Measurements from ENCODE around the gene EMILIN2.
"Not testable (repeated sequence)": the region's sequence is repeated elsewhere in the genome, so short reads cannot be mapped to it uniquely, and the experiment has no call there.

The EMILIN2 gene

DNA sequence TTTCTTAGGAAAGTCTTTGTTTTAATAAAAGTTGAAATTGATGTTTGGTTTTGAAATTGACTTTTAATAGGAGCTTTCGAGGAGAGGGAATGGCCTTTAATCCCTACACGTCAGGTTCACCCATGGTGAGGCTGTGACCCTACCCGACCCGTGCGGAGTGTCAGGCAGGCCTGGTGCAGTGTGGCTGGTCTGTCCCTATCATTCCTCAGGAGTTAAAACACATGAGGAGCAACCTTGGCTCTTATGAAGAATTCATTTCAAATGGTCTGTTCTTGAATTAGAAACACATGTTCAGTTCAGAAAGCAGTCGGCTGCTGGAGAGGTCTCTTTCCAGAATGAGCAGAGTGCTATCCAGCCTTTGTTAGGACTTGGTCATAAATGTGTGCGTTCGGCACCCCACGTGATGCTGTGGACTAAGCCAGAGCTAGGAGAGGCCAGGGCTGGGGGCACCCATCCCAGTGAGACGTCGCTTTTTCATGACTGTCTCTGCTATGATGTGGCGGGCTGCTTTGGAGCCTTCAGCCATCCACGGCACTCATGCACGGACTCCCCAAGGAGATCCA, 54.7 kb downstream of the EMILIN2 start:
- DNase-seq, result no peak

DNA sequence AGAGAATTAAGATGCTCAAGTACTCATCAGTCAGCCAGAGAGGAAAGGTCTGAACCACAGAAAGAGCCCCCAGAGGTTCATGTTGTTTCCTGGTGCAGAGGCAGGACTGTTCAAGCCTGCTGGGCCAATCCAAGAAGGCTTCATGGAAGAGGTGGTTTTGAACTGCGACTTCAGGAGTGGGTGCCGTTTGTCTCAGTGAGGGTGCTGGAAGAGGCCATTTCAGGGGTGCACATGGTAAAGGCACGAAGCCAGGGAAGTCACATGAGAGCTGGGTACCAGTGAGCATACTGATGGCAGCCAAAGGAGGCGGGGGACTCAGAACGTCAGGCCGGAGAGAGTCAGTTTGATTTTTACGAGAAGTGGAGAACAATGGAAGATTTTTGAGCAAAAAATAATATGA, 55.5 kb downstream of the EMILIN2 start:
- no peak for DNase-seq

DNA sequence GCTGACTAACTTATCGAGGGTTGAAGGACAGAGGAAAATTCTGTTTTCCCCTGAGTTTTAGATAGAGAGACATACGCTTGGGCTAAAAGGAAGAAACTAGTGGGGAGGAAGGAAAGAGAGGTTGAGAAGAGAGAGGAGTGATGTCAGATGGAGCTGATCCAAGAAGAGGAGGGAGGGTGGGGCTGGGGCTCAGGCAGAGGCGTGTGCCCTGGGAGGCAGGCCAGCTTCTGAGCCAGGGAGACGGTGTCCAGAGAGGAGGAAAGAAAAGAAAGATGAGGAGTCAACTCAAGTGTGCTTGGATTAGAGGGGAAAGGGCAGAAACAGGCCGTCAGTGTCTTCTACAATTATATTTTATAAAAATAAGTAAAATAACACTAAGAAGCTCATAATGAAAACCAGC, 56.2 kb downstream of the EMILIN2 start:
- DNase-seq, result no peak

DNA sequence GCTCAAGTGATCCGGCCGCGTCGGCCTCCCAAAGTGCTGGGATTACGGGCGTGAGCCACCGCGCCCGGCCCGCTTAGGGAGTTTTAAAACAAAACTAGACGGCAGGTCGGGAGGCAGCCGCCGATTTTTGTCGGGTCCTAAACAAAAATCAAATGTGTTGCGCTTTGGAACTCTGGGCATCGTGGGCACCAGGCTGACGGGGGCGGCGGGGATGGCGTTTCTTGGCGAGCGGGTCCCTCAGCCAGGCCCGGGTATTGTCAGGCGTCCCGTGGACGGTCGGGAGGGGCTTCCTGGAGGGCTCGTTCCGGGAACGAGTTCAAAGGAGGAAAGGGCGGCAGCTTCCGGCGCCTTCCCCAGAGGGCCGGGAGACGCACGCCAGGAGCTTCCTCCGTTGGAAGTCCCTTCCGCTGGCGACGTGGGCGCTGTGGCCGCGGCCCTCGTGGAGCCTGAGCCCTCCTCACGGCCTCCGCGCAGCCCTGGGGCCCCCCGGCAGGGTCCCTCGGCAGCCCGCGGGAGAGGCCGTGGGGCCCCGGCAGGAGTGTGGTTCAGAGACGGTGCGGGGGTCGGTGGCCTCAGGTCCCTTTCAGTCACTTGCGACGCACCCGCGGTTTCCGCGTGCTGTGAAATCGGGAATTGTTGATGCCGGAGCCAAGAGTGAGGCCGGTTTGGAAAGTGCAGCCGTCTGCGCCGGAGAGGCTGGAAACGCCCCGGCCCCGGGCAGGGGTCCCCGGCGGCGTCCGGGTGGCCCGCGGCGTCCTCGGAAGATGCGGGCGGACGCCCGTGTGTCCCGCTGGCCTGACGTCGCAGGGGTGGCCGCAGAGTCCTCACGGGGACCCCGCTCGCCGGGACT, 59.3 kb downstream of the EMILIN2 start:
- peak; percentile 24 for DNase-seq

DNA sequence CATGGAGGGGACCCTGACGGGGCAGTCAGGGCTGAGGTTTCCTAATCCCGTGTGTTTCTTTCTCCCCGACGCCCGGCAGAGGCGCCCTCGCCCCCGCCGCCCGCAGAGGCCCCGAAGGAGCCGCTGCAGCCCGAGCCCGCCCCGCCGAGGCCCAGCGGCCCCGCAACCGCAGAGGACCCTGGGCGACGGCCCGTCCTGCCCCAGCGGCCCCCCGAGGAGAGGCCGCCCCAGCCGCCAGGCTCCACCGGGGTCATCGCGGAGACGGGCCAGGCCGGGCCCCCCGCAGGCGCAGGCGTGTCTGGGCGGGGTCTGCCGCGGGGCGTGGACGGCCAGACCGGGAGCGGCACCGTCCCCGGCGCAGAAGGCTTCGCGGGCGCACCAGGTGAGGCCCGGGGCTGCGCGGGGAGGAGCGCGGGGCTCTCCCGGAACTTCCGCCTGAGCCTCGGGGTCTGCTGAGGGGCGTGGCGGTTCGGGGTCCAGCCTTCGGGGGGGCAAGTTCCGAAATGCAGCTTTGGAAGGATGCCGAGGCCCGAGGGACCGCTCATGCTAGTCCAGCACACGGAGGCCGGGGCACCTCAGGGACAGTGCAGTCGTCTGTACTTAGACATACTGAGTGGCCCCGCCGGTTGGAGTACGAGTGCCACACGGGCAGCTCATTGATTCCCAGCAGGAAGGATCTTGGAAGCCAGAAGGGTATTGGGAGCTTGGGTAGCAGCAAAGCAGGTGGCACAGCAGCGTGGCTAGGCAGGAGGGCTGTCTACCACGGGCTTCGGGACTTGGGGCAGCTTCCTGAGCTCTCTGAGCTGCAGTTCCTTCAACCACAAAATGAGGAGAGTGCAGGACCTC, 60.1 kb downstream of the EMILIN2 start:
- no peak for DNase-seq

DNA sequence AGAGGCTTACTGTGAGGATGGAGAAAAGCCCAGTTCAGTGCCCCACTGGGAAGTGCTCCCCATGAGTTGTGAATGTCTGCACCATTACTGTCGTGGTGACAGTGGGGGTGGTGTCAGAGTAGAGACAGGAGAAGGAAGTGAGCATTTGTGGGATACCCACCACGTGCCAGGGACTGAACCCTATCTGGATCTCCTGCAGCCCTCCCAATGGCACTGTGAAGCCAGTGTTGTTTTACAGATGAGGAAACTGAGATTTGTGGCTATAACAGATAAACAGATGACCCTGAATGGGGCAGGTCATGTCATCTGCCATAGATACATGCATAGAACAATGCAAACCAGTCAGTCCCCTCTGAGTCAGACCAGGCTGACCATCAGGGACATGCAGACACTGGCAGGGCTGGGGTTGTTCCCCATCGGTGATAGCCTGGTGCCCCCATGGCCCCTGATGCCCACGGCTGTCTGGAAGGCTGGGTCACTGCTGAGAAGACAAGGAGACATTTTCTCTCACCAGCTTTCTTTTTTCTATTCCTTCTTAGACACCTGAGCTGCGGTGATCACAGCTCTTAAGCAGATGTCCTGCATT, 60.8 kb downstream of the EMILIN2 start:
- DNase-seq, result no peak

DNA sequence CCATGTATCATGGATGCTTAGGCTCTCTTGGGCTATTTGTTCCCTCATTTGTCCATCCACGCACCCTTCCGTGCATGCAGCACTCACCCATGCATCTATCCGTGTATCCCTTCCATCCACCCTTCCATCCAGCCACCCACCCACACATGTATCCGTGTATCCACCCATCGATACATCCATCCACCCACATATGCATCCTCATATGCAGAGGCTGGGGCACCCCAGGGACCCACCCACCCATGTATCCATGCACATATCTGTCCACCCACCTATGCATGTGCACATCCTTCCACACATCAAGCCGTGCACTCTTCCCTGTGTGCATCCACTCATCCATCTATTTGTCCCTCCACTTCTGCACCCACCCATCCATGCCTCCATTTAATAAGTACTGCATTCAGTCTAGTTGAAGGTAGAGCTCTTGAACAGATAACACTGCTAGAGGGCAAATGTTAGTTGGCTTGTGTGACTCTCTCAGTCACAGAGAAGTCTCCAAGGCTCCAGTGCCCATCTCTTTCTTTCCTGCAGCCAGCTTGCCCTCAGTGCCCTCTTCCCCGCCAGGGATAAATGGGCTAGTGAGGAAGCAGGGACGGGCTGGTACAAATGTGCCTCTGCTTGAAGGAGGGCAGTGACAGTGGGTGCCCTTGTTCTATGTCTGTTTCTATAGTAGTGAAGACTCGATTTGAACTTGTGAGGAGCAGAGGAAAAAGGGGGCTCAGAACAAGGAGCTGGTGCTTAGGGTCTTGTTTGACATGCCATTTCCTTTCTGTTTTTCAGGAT, 61.5 kb downstream of the EMILIN2 start:
- no peak for DNase-seq

DNA sequence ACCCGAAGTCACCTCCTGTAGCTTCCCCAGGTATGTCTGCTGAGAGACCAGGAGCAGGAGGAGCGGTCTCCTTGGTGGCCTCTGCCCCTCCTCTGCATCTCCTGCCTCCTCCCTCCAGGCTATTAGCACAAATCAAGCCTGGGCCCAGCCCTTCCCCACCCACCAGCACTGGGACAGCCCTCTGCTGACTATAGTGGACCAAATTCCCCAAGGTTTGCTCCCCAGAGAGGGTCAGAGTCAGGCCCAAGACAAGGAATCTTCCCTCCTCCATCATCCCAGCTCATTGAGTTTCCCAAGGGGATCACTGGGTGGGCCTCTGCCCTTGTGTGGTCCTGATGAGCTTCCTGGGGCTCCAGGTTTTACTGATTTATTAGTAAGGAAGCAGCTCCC, 62.1 kb downstream of the EMILIN2 start:
- no peak for DNase-seq

DNA sequence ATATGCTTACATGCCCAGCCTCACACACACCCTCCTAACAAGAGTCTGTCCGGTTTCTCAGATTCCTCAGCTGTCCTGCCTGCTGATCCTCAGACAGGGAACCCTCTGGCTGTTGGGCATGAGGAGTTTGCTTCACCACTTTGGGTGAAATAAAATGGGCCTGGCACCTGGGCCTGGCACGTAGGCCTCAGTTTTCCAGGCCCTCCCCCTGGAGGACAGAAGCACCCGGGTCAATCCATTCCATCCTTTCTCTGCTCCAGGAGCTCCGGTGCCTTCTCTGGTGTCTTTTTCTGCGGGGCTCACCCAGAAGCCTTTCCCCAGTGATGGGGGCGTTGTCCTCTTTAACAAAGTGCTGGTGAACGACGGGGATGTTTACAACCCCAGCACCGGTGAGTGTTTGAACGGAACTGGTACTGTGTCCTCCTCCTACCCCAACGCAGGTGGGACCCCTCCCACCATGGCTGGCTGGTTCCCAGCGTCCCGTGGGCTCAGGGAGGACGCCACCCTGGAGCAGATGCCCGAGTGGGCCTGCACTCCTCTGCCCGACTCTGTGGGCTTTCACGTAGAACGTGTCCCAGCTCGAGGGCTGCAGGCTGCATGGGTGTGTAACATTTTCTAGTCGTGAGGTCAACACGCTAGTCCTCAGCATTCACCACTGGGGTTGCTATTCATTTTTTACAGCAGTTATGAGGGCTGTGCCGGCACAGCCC, 62.8 kb downstream of the EMILIN2 start:
- no peak for DNase-seq

DNA sequence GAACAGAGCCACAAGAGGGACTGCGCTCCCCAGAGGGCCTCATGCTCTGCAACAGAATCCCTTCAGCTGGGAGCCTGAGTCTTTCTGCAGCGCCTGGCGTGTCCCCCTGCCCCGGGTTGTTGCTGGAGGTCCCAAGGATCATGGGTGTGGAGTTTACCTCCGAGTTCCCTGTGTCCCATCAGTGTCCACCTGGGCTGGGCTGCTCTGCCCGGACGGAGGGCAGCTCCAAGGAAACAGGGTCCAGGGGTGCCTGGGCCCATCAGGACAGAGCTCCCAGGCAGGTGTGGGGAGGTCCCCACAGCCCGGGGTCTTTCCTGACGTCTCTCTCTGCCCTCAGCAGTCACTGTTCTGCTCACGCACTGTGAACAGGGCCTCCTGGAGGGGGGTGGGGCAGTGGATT, 63.5 kb downstream of the EMILIN2 start:
- DNase-seq, result no peak

DNA sequence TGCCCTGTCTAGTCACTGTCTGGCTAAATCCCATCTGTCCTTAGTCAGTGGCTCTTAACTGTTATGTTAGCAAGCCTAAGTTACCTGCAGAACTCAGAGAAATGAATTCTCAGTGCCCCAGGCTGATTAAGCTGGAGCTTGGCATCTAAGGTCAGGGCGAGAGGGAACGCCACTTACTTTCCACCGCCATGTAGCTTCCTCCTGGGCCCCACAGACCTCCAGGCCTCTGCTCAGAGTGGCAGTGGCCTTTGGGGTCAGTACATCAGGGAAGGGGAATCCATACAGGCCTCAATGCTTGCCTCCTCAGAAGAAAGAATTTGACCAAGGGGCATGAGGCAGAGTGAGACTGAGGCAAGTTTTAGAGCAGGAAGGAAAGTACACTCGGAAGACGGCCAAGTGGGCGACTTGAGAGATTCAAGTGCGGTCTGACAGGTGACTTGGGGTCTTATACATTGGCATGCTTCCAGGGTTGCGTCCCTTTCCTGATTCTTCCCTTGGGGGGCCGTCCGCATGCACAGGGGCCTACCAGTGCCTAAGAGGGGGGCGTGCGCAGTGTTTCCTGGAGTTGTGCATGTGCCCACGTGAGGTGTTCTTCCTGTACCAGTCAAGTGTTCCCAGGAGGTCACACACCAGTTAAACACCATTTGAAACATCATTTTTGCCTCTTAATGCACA, 64.1 kb downstream of the EMILIN2 start:
- no peak for DNase-seq

DNA sequence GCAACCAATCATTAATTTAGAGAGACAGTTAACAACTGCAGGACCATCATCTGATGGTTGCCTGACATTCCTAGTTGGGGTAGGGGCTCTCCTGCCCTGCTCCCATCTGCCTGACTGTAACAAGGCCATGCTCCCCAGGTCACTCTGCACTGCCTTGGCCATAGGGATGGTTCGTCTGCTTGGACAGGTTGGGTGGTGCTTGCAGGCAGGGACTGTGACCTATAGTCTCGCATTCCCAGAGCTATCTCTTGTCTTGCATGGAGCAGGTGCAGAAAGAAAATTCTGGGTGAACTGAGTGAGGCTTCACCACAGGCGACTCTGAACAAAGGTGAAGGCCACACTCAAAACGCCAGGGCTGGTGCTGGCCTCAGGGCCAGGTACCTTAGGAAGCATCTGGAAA, 64.7 kb downstream of the EMILIN2 start:
- no peak for DNase-seq

DNA sequence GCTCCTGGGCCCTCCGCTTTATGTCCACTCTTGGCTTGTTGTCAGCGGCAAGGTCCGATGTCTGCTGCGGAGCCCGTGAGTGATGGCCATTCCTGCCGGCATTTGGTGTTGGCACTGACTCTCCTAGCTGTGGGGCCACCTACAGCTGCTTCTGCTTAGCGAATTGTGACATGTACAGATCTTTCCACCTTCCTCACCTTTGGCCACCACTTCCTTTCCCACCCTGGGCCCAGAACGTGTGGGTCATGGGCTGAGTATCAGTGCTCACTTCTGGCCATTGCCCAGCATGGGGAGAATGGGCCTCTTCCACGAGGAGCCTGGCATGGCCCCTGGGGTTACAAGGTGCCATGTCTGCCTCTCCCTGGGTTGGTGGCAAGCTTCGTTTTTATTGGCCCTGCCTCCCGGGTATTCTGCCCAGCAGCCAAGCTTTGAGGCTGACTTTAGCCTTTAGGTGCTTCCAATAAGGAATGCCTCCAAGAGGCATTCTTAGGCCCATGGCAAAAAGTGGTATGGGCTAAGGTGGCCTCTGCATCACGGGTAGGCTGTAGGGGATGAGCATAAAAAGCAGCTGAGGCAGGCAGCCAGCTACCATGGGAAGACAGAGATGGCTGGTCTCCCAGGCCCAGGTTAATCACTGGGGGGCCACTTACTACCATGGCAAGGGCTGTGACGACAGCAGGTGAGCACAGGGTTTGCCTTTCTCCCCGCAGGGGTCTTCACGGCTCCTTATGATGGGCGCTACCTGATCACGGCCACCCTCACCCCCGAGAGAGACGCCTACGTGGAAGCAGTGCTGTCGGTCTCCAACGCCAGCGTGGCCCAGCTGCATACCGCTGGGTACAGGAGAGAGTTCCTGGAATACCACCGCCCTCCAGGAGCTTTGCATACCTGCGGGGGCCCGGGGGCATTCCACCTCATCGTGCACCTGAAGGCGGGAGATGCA, 65.8 kb downstream of the EMILIN2 start:
- DNase-seq, result no peak

DNA sequence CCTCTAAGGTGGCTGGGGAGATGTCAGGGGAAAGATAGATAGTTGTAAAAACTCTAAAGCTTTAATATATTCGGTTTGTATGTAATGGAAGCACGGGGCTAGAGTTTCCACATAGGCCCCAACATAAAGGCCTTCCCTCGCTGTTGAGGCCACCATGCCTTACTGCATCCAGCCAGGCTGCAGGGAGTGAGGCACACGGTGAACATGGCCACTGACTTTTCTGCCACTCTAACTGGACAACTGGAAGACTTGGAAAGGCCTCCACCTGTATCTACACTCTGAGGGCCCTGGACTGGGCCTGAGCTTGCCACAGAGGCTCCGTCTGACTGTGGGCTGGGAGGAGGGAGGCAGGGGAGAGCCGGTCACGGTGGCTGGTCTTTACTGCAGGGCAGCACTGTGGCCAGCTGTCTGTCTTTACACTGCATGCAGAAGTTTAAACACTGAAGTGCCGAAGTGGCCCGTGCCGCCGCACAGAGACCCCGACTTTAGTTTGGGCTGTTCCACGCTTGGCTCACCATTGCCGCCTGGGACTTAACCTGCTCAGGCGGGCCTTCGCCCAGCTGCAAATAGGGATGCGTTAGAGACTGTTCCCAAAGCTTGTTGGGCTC, 66.7 kb downstream of the EMILIN2 start:
- DNase-seq, result no peak

DNA sequence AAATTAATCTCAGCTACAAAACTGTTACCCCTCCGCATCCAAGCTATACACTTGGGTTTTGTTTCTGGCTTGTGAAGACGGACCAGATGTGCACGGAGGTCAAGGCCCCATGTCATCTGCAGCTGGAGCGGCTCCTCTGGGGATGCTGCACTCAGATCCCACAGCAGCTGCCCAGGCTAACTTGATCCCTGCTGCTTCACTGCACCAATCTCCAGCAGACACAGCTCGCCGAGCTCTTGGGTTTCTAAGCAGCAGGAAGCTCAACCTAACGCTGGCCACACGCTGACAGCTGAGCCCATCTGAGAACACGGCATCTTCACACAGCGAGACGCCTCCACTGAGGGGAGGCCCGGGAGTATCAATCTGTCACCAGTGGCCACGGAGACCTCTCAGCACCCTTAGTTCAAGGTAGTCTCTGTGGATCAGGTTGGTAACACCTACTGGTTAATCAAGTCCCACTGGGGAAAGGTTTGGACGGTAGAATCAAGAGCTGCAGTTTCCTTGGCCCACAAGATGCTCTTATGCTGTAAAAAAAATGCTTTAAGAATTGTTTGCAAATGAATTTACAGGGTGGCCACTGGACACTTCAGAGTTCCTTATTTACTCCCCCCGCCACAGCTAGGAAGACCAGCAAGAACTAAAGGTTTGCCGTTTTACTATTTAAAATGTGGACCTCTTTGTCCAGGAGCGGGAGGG, 67.5 kb downstream of the EMILIN2 start:
- DNase-seq, result no peak

DNA sequence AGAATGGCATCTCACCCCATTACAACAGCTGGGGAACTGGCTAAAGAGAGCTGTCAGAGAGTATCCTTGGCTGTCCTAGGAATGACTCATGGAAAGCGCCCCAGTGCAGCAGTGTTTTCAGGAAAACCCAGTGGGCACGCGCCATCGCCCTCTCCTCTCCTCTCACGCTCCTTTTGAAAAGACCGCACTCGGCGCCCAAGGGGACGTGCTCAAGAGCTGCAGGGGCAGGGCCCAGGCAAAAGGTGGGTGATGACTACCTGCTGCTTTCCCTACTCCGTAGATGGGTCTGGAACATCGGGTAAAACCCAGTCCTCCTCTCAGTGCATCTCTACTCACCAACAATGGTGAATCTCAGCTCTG, 68.1 kb downstream of the EMILIN2 start:
- no peak for DNase-seq

DNA sequence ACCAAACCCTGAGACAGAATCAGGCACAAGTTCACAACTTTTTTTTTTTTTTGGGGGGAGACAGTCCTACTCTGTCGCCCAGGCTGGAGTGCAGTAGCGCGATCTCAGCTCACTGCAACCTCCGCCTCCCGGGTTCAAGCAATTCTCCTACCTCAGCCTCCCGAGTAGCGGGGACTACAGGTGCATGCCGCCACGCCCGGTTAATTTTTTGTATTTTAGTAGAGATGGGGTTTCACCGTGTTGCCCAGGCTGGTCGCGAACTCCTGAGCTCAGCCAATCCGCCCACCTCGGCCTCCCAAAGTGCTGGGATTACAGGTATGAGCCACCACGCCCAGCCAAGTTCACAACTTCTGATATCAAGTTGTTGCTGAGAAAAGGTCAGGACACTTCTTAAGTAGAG, 68.7 kb downstream of the EMILIN2 start:
- DNase-seq, result not testable (repeated sequence)

DNA sequence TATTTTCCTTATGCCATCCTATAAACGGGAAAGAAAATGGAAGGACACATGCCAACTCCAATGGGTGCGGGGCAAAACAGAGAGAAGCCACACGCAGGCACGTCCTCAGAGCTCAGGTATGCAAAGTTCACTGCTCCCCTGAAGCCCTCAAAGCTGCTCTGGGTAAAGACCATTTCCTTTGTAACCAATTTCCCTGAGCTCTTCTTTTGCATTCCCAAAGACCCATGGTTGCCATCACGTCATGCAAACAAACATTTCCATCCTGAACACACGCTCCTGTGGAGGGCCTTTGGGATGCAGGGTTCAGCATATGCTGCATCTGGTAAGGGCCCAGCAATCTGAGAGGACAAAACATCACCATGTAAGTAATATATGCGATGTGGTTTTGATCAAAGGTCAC, 69.4 kb downstream of the EMILIN2 start:
- no peak for DNase-seq
